Measurements from ENCODE around the gene PFDN1.

- TF ChIP-seq NR2C2 (CRISPR knock-in tag; IDR thresholded peaks at IDR 0.05) = no peak
- TF ChIP-seq NR2C2 (tag; IDR thresholded peaks at IDR 0.05) = no peak
- no peak for TF ChIP-seq ZC3H11A (IDR thresholded peaks at IDR 0.05; ENCODE audit: low read depth, low read length)
- TF ChIP-seq ZNF512 (tag; IDR thresholded peaks at IDR 0.05) = no peak
- no peak for TF ChIP-seq CTCF (IDR thresholded peaks at IDR 0.05 in 2 of 3, conservative IDR thresholded peaks at IDR 0.05 in 1 of 3; ENCODE audit: insufficient read depth in 2 of 3, low read depth in 1 of 3, low read length in 3 of 3)
- TF ChIP-seq CEBPG (CRISPR knock-in tag; IDR thresholded peaks at IDR 0.05) = 0 out of 2 replicates have a peak, but pooled peaks have one; percentile 53
- no peak for TF ChIP-seq CEBPG (tag; conservative IDR thresholded peaks at IDR 0.05 in 1 of 2, IDR thresholded peaks at IDR 0.05 in 1 of 2)
- no peak for TF ChIP-seq ZNF408 (CRISPR knock-in tag; IDR thresholded peaks at IDR 0.05; ENCODE audit: low read depth)
- no peak for TF ChIP-seq POLR2AphosphoS5 (IDR thresholded peaks at IDR 0.05; ENCODE audit: control insufficient read depth, insufficient read depth, low read depth, low read length)
- TF ChIP-seq MBD1 (CRISPR knock-in tag; IDR thresholded peaks at IDR 0.05) = no peak
- TF ChIP-seq E2F4 (CRISPR knock-in tag; IDR thresholded peaks at IDR 0.05; ENCODE audit: low read depth) = no peak
- TF ChIP-seq MYNN (IDR thresholded peaks at IDR 0.05) = no peak
- no peak for TF ChIP-seq MYNN (CRISPR knock-in tag; IDR thresholded peaks at IDR 0.05)
- TF ChIP-seq GABPA (tag; conservative IDR thresholded peaks at IDR 0.05; ENCODE audit: low read depth) = no peak
- no peak for TF ChIP-seq SIX5 (IDR thresholded peaks at IDR 0.05; ENCODE audit: borderline replicate concordance in 1 of 2, insufficient read depth in 1 of 2, low read depth in 1 of 2, low read length in 2 of 2)
- TF ChIP-seq CEBPB (tag; IDR thresholded peaks at IDR 0.05) = no peak
- no peak for TF ChIP-seq SAFB2 (IDR thresholded peaks at IDR 0.05; ENCODE audit: borderline replicate concordance, low read depth, low read length, severe bottlenecking)
Observed at GRCh38 chr5:140303966-140304365, 1.1 kb upstream of the PFDN1 start.

All from K562 (cell line).